HL-60/S4 (cell line): ENCODE data around the gene REPIN1.

ENCODE experiments used
- in situ Hi-C: fragments of 300-500 bp; cut with MboI; formaldehyde crosslinking; loops from 2 replicates; pipeline ENCODE4 v1.14.3; 2022; ENCODE audit warnings: low sequenced_read_pairs

Gene REPIN1

GRCh38 chr7:150388709-150389531 is 20.3 kb downstream of the REPIN1 start:
- in situ Hi-C loops: no loop called here

GRCh38 chr7:150389532-150389816 is 20.9 kb downstream of the REPIN1 start:
- in situ Hi-C loops: no loop called here

GRCh38 chr7:150390205-150390604 is 21.6 kb downstream of the REPIN1 start:
- in situ Hi-C loops: no loop called here

GRCh38 chr7:150393325-150393724 is 24.7 kb downstream of the REPIN1 start:
- in situ Hi-C loops: no loop called here

GRCh38 chr7:150396426-150396825 is 27.8 kb downstream of the REPIN1 start:
- in situ Hi-C loops: no loop called here

- in situ Hi-C loops: no loop called here
These were observed 28.2 kb downstream of the REPIN1 start for GRCh38 chr7:150396851-150397260.

GRCh38 chr7:150397346-150398107 is 28.9 kb downstream of the REPIN1 start:
- in situ Hi-C loops: no loop called here

GRCh38 chr7:150398108-150398964 is 29.7 kb downstream of the REPIN1 start:
- in situ Hi-C loops: no loop called here

GRCh38 chr7:150398965-150399320 is 30.3 kb downstream of the REPIN1 start:
- in situ Hi-C loops: no loop called here

- in situ Hi-C loops: no loop called here
These were observed 30.9 kb downstream of the REPIN1 start for GRCh38 chr7:150399421-150400007.

- in situ Hi-C loops: no loop called here
These were observed 31.6 kb downstream of the REPIN1 start for GRCh38 chr7:150400008-150400787.

- in situ Hi-C loops: no loop called here
These were observed 32.3 kb downstream of the REPIN1 start for GRCh38 chr7:150400788-150401423.

GRCh38 chr7:150401424-150401790 is 32.8 kb downstream of the REPIN1 start:
- in situ Hi-C loops: no loop called here

GRCh38 chr7:150401861-150402631 is 33.4 kb downstream of the REPIN1 start:
- in situ Hi-C loops: no loop called here

GRCh38 chr7:150402671-150403321 is 34.2 kb downstream of the REPIN1 start:
- in situ Hi-C loops: no loop called here

- in situ Hi-C loops: no loop called here
These were observed 35.0 kb downstream of the REPIN1 start for GRCh38 chr7:150403376-150404171.

GRCh38 chr7:150404172-150404804 is 35.7 kb downstream of the REPIN1 start:
- in situ Hi-C loops: no loop called here
